CD14-positive monocyte (primary cell): ENCODE data around the gene VWA7. TPM values are rescaled to one million over a fixed set of nuclear protein-coding genes. Genes with fewer than 3 reads are reported as not detected.

Source experiments
- DNase-seq, 3 donors: peaks; one replicate each; pipeline ENCODE4 v3.0.0-alpha.2; 2011 to 2022
- H2AFZ ChIP-seq: 2 replicates; pipeline ENCODE4 v1.6.0; 2012; ENCODE audit warnings: mild to moderate bottlenecking, low read depth, low read length, inconsistent platforms; ENCODE audit not compliant: insufficient read depth, poor library complexity, severe bottlenecking
- H3K27ac ChIP-seq, 2 donors: 1 replicate in 1 of 2; 2 replicates in 1 of 2; pipeline ENCODE4 v1.5.1; 2012 to 2013; ENCODE audit warnings: low read length in 2 of 2, control low read depth in 1 of 2, inconsistent platforms in 1 of 2, low read depth in 1 of 2, mild to moderate bottlenecking in 1 of 2
- H3K27me3 ChIP-seq, 2 donors: one replicate each; pipeline versions ENCODE4 v1.6.0 to v1.6.1; 2011 to 2013; ENCODE audit warnings: low read length in 2 of 2; ENCODE audit not compliant: control insufficient read depth in 2 of 2, insufficient read depth in 2 of 2
- H3K36me3 ChIP-seq, 2 donors: replicated peaks in 1 of 2; 1 replicate in 1 of 2; 2 replicates in 1 of 2; pipeline versions ENCODE4 v1.5.1 to v1.6.1; 2012 to 2013; ENCODE audit warnings: low read length in 2 of 2, control low read depth in 1 of 2, inconsistent platforms in 1 of 2, mild to moderate bottlenecking in 1 of 2; ENCODE audit not compliant: insufficient read depth in 2 of 2, control insufficient read depth in 1 of 2
- H3K4me1 ChIP-seq, 2 donors: 1 replicate in 1 of 2; 2 replicates in 1 of 2; pipeline versions ENCODE4 v1.5.1 to v1.6.1; 2012 to 2013; ENCODE audit warnings: low read length in 2 of 2, control low read depth in 1 of 2, inconsistent platforms in 1 of 2, mild to moderate bottlenecking in 1 of 2, moderate library complexity in 1 of 2; ENCODE audit not compliant: insufficient read depth in 2 of 2, control insufficient read depth in 1 of 2
- H3K4me2 ChIP-seq: replicated peaks from 2 replicates; pipeline ENCODE3; 2012; ENCODE audit warnings: low read length, moderate library complexity, mild to moderate bottlenecking; ENCODE audit not compliant: poor library complexity, severe bottlenecking; ENCODE audit errors: extremely low read depth
- H3K4me3 ChIP-seq, 3 experiments: fragments of 200-600 bp in 1 of 3; sonication (generic) in 1 of 3; replicated peaks in 1 of 3; 1 replicate in 2 of 3; 2 replicates in 1 of 3; pipeline ENCODE4 v1.5.1; 2011 to 2013; ENCODE audit warnings: low read length in 3 of 3, mild to moderate bottlenecking in 3 of 3, control low read depth in 2 of 3, low read depth in 2 of 3, inconsistent platforms in 1 of 3, moderate library complexity in 1 of 3
- H3K79me2 ChIP-seq: 2 replicates; pipeline ENCODE4 v1.6.0; 2012; ENCODE audit warnings: mild to moderate bottlenecking, control low read depth, inconsistent platforms, low read length, moderate library complexity; ENCODE audit not compliant: insufficient read depth
- H3K9ac ChIP-seq: 2 replicates; pipeline ENCODE4 v1.6.0; 2017; ENCODE audit warnings: low read length, mild to moderate bottlenecking; ENCODE audit not compliant: insufficient read depth, poor library complexity, severe bottlenecking
- H3K9me3 ChIP-seq, 2 donors: replicated peaks in 1 of 2; 1 replicate in 1 of 2; 2 replicates in 1 of 2; pipeline versions ENCODE4 v1.5.1 to v1.6.1; 2012 to 2013; ENCODE audit warnings: low read length in 2 of 2, control low read depth in 1 of 2; ENCODE audit not compliant: control insufficient read depth in 1 of 2, insufficient read depth in 1 of 2
- H4K20me1 ChIP-seq: 2 replicates; pipeline ENCODE4 v1.6.0; 2012; ENCODE audit warnings: mild to moderate bottlenecking, low read length, control low read depth, moderate library complexity; ENCODE audit not compliant: insufficient read depth
- H3K27ac Mint-ChIP-seq, 7 donors: one replicate each; pipeline ENCODE4 v1.8.0; 2020; ENCODE audit warnings: mild to moderate bottlenecking in 7 of 7, mixed read lengths in 7 of 7, moderate library complexity in 6 of 7, inconsistent platforms in 2 of 7
- H3K27me3 Mint-ChIP-seq, 3 donors: one replicate each; pipeline ENCODE4 v1.8.0; 2021 to 2022; ENCODE audit warnings: low read depth in 3 of 3, mild to moderate bottlenecking in 3 of 3, mixed read lengths in 3 of 3, moderate library complexity in 3 of 3, inconsistent platforms in 1 of 3
- H3K36me3 Mint-ChIP-seq, 2 donors: one replicate each; pipeline ENCODE4 v1.8.0; 2020; ENCODE audit warnings: mixed read lengths in 2 of 2, inconsistent platforms in 1 of 2, mild to moderate bottlenecking in 1 of 2
- H3K4me1 Mint-ChIP-seq: one replicate; pipeline ENCODE4 v1.8.0; 2020; ENCODE audit warnings: mild to moderate bottlenecking, mixed read lengths
- H3K4me3 Mint-ChIP-seq, 2 donors: one replicate each; pipeline ENCODE4 v1.8.0; 2020; ENCODE audit warnings: mild to moderate bottlenecking in 2 of 2, mixed read lengths in 2 of 2, moderate library complexity in 1 of 2
- H3K9me3 Mint-ChIP-seq, 7 donors: one replicate each; pipeline ENCODE4 v1.8.0; 2020 to 2022; ENCODE audit warnings: mixed read lengths in 7 of 7, mild to moderate bottlenecking in 6 of 7, moderate library complexity in 6 of 7, inconsistent platforms in 2 of 7
- CTCF ChIP-seq: fragments of 200-600 bp; IDR thresholded peaks from one replicate; pipeline ENCODE4 v1.8.0; 2022; ENCODE audit warnings: antibody characterized with exemption, mild to moderate bottlenecking
- WGBS: methylation state at CpG from one replicate; pipeline ENCODE4 v1.1.5; 2013; ENCODE audit warnings: missing lambda C conversion rate; ENCODE audit not compliant: insufficient coverage; 5-methylcytosine and 5-hydroxymethylcytosine counted together
- intact Hi-C, 2 donors: fragments of 100-400 bp; cut with micrococcal nuclease; formaldehyde crosslinking; loops; one replicate each; pipeline versions ENCODE4 v1.15.0 to v1.15.1; 2023
- polyA plus RNA-seq, 3 donors: library from polyadenylated mRNA; depleted of rRNA in 1 of 3; unstranded in 2 of 3; stranded (reverse) in 1 of 3; fragments of 300-500 nt in 2 of 3; fragments of >200 nt in 1 of 3; fragmentation: Illumina TruSeq in 2 of 3; gene quantifications; 1 replicate in 2 of 3; 2 replicates in 1 of 3; pipeline ENCODE4 v1.2.3, GENCODE V29; 2012 to 2021

Gene VWA7
- polyA plus RNA-seq, 3 donors = 0.57 TPM; not detected in 2

DNA sequence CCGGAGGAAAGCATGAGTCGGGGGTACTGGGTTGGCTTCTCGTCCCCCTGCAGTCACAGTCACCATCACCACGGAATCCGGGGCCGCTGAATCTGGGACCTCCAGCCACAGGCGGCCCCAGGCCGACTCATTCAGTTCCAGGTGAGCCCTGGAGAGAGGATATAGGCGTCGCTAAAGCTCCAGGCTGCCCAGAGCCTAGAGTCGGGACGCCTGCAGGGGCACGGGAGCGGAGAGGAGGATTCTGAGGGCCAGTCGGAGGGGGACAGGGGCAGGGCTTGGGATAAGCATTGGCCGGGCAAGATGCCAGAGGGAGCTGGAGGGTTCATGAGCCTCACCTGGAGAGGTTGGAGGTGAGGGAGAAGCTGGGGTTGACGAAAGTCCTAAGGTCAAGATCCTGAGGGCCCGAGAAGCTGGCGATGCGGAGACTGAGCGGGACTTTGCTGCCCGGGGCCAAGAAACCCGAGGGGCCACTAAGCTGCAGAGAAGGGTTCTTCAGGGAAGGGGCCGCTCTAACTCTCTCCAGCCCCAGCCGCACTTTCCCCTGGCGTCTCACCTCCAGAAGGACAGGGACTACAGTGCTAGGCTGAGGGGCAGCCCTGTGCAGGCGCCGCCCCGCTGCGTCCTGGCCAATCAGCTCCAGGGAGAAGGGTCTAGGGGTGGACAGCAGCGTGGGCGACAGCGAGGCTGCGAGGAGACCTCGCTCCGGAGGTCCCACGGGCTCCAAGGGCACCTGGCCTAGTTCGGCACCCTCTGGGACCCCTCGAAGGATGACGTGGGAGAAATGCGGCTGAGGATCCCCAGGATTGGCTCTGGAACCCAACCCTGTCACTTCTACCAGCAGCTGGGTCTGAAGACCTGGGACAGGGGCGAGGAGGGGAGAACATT, 11.0 kb downstream of the VWA7 start:
- Mint-ChIP-seq H3K4me3 (no peak overlapping the region), H3K27ac (peak overlapping the region in 4 of 7 donors; percentile 49 to 77 (median 70)), H3K36me3 (peaks cover 17 to 27% of the 10 kb centered on the region in 2 donors), H3K27me3 (peaks cover 0 to 11% (median 4%) of the 10 kb centered on the region in 3 donors), H3K4me1 (peaks cover 29% of the 10 kb centered on the region), H3K9me3 (peaks cover 0 to 1% (median 0%) of the 10 kb centered on the region in 7 donors)
- no peak overlapping the region for H2AFZ ChIP-seq
- intact Hi-C loops = loop anchor here in 1 of 2 donors (5.0 kb wide), 2 partner anchors 34 to 89 kb away; no protein-coding TSS in a partner anchor
- H3K36me3 ChIP-seq = peaks cover 5 to 17% of the 10 kb centered on the region in 2 donors
- no peak overlapping the region for H3K4me3 ChIP-seq
- no peak overlapping the region for H3K9ac ChIP-seq
- no peaks in the 10 kb centered on the region for H3K9me3 ChIP-seq
- 91% methylated on average over 34 of the region's 42 CpGs for WGBS
- H3K27ac ChIP-seq = no peak overlapping the region
- H3K27me3 ChIP-seq = no peaks in the 10 kb centered on the region
- no peak for TF ChIP-seq CTCF
- H3K79me2 ChIP-seq = no peaks in the 10 kb centered on the region
- no peak for DNase-seq
- H3K4me2 ChIP-seq = no peak overlapping the region
- H3K4me1 ChIP-seq = peaks cover 29 to 30% of the 10 kb centered on the region in 2 donors
- H4K20me1 ChIP-seq = no peaks in the 10 kb centered on the region

GRCh38 chr6:31765559-31765909, 11.6 kb downstream of the VWA7 start:
- WGBS = 90% methylated on average over 2 of the region's 9 CpGs
- no peak for TF ChIP-seq CTCF
- peaks cover 29% of the 10 kb centered on the region for H3K4me1 Mint-ChIP-seq

More at GRCh38 chr6:31765559-31765909, 11.6 kb downstream of the VWA7 start:
- H3K27ac Mint-ChIP-seq = peak overlapping the region in 1 of 7 donors; percentile 64
- H3K4me1 ChIP-seq = peaks cover 29 to 30% of the 10 kb centered on the region in 2 donors
- H3K27ac ChIP-seq = no peak overlapping the region
- no peak overlapping the region for H2AFZ ChIP-seq
- no peak for DNase-seq
- H3K9me3 ChIP-seq = no peaks in the 10 kb centered on the region
- no peak overlapping the region for H3K9ac ChIP-seq
- peaks cover 19 to 32% of the 10 kb centered on the region in 2 donors for H3K36me3 Mint-ChIP-seq
- no peak overlapping the region for H3K4me3 ChIP-seq
- peaks cover 7 to 24% of the 10 kb centered on the region in 2 donors for H3K36me3 ChIP-seq
- peaks cover 0 to 1% (median 0%) of the 10 kb centered on the region in 7 donors for H3K9me3 Mint-ChIP-seq
- intact Hi-C loops = loop anchor here in 1 of 2 donors (5.0 kb wide), 2 partner anchors 33 to 88 kb away; no protein-coding TSS in a partner anchor
- no peaks in the 10 kb centered on the region for H3K79me2 ChIP-seq
- H3K4me3 Mint-ChIP-seq = no peak overlapping the region
- H3K27me3 ChIP-seq = no peaks in the 10 kb centered on the region
- no peaks in the 10 kb centered on the region for H4K20me1 ChIP-seq
- no peak overlapping the region for H3K4me2 ChIP-seq
- peaks cover 0 to 11% (median 4%) of the 10 kb centered on the region in 3 donors for H3K27me3 Mint-ChIP-seq
